Measurements from ENCODE around the gene TIMM21.

- TF ChIP-seq POLR2AphosphoS5 (IDR thresholded peaks at IDR 0.05; ENCODE audit: low read depth, low read length) (no peak), SPI1 (IDR thresholded peaks at IDR 0.05; ENCODE audit: low read depth, low read length) (no peak), POLR2A (IDR thresholded peaks at IDR 0.05; ENCODE audit: low read depth, low read length) (no peak), TAF1 (IDR thresholded peaks at IDR 0.05; ENCODE audit: low read depth, low read length) (no peak)
Observed at GRCh38 chr18:74124642-74125041, 23.7 kb upstream of the TIMM21 start.

Data from GM12891 (cell line).